Lower leg skin (tissue), 3 donors: ENCODE results near the gene CEMIP2.

Experiments used
- POLR2A ChIP-seq, 2 donors: fragments of 450-650 bp; IDR thresholded peaks; one replicate each; pipeline ENCODE4 v1.6.1; 2016 to 2017; ENCODE audit warnings: antibody characterized with exemption in 2 of 2, mild to moderate bottlenecking in 1 of 2, moderate library complexity in 1 of 2
- TF ChIP-seq, protein P1 (sequence below), 3 donors: fragments of 450-650 bp; IDR thresholded peaks; one replicate each; pipeline ENCODE4 v1.5.1; 2016; ENCODE audit warnings: antibody characterized with exemption in 3 of 3, mild to moderate bottlenecking in 3 of 3, moderate library complexity in 2 of 3

DNA sequence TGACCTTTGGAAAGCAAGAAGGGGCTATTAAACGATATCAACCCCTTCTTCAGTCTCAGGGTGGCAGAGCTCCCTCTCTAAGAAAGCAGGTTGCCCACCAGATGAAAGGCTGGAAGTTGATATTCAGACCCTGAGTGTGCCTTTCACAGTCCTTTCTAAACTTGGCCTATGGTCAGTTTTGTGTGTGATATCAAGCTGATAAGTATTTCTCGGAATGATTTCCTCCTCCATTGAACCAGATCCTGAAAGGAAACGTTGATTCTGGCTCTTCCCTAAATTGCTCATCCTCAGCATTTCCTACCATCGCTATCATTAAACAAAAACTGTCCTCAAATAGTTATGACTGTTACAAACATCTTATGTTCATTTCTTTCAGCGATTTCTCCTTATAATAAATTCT lies 130.4 kb downstream of the CEMIP2 start:
- TF ChIP-seq, protein P1, sequence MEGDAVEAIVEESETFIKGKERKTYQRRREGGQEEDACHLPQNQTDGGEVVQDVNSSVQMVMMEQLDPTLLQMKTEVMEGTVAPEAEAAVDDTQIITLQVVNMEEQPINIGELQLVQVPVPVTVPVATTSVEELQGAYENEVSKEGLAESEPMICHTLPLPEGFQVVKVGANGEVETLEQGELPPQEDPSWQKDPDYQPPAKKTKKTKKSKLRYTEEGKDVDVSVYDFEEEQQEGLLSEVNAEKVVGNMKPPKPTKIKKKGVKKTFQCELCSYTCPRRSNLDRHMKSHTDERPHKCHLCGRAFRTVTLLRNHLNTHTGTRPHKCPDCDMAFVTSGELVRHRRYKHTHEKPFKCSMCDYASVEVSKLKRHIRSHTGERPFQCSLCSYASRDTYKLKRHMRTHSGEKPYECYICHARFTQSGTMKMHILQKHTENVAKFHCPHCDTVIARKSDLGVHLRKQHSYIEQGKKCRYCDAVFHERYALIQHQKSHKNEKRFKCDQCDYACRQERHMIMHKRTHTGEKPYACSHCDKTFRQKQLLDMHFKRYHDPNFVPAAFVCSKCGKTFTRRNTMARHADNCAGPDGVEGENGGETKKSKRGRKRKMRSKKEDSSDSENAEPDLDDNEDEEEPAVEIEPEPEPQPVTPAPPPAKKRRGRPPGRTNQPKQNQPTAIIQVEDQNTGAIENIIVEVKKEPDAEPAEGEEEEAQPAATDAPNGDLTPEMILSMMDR (IDR thresholded peaks at IDR 0.05): no peak
- no peak for TF ChIP-seq POLR2A (IDR thresholded peaks at IDR 0.05)
